H9 (cell line): ENCODE results near the gene SCARF1. TPM values are rescaled to one million over a fixed set of nuclear protein-coding genes. Genes with fewer than 3 reads are reported as not detected.

Experiments used
- DNase-seq: peaks from one replicate; pipeline ENCODE4 v3.0.0-alpha.2; 2017
- H2AFZ ChIP-seq: one replicate; pipeline ENCODE4 v1.6.1; 2013; ENCODE audit warnings: mild to moderate bottlenecking, low read length, control low read depth, moderate library complexity
- H2AK5ac ChIP-seq: 2 replicates; pipeline ENCODE4 v1.6.1; 2013; ENCODE audit warnings: low read length, control low read depth, mixed read lengths; ENCODE audit not compliant: insufficient read length
- H2BK120ac ChIP-seq: one replicate; pipeline ENCODE4 v1.6.1; 2013; ENCODE audit warnings: low read depth, mild to moderate bottlenecking, low read length, control low read depth, inconsistent platforms; ENCODE audit not compliant: poor library complexity, severe bottlenecking
- H2BK12ac ChIP-seq: 2 replicates; pipeline ENCODE4 v1.6.1; 2013; ENCODE audit warnings: low read length, control low read depth, mixed read lengths, low read depth; ENCODE audit not compliant: insufficient read length
- H2BK15ac ChIP-seq: 2 replicates; pipeline ENCODE4 v1.6.1; 2013; ENCODE audit warnings: low read depth, low read length, control low read depth
- H2BK20ac ChIP-seq: one replicate; pipeline ENCODE4 v1.6.1; 2013; ENCODE audit warnings: low read depth, mild to moderate bottlenecking, low read length, control low read depth, inconsistent platforms; ENCODE audit not compliant: poor library complexity, severe bottlenecking
- H2BK5ac ChIP-seq: 2 replicates; pipeline ENCODE4 v1.6.1; 2013; ENCODE audit warnings: low read length, control low read depth, mixed read lengths; ENCODE audit not compliant: insufficient read length
- H3K14ac ChIP-seq: 2 replicates; pipeline ENCODE4 v1.6.1; 2013; ENCODE audit warnings: low read length, control low read depth; ENCODE audit not compliant: insufficient read depth
- H3K18ac ChIP-seq: 2 replicates; pipeline ENCODE4 v1.6.1; 2013; ENCODE audit warnings: low read depth, mild to moderate bottlenecking, mixed read lengths, low read length, control low read depth; ENCODE audit not compliant: insufficient read length
- H3K23ac ChIP-seq: 2 replicates; pipeline ENCODE4 v1.6.1; 2013; ENCODE audit warnings: low read length, control low read depth, mixed read lengths, low read depth; ENCODE audit not compliant: insufficient read length
- H3K23me2 ChIP-seq: 2 replicates; pipeline ENCODE4 v1.6.1; 2013; ENCODE audit warnings: low read depth, mild to moderate bottlenecking, mixed read lengths, low read length, control low read depth; ENCODE audit not compliant: insufficient read length, poor library complexity, severe bottlenecking
- H3K27ac ChIP-seq: 2 replicates; pipeline ENCODE4 v1.5.1; 2013; ENCODE audit warnings: low read length, control low read depth, mixed read lengths, low read depth; ENCODE audit not compliant: insufficient read length
- H3K27me3 ChIP-seq: 2 replicates; pipeline ENCODE4 v1.6.1; 2013; ENCODE audit warnings: low read length, control low read depth, inconsistent platforms; ENCODE audit not compliant: insufficient read depth
- H3K4ac ChIP-seq: 2 replicates; pipeline ENCODE4 v1.6.1; 2013; ENCODE audit warnings: low read depth, mild to moderate bottlenecking, control low read depth, inconsistent platforms, low read length, moderate library complexity
- H3K4me1 ChIP-seq: 2 replicates; pipeline ENCODE4 v1.6.1; 2013; ENCODE audit warnings: low read length, control low read depth, inconsistent platforms; ENCODE audit not compliant: insufficient read depth
- H3K4me2 ChIP-seq: 2 replicates; pipeline ENCODE4 v1.6.1; 2013; ENCODE audit warnings: low read length, control low read depth, mixed read lengths; ENCODE audit not compliant: insufficient read length, insufficient read depth
- H3K56ac ChIP-seq: 2 replicates; pipeline ENCODE4 v1.6.1; 2013; ENCODE audit warnings: low read depth, mild to moderate bottlenecking, mixed read lengths, low read length, control low read depth; ENCODE audit not compliant: insufficient read length
- H3K79me1 ChIP-seq: 2 replicates; pipeline ENCODE4 v1.6.1; 2013; ENCODE audit warnings: low read depth, mild to moderate bottlenecking, moderate library complexity, low read length, control low read depth, inconsistent platforms; ENCODE audit not compliant: insufficient read depth, poor library complexity, severe bottlenecking
- H3K79me2 ChIP-seq: 2 replicates; pipeline ENCODE4 v1.6.1; 2013; ENCODE audit warnings: low read length, control low read depth, inconsistent platforms; ENCODE audit not compliant: insufficient read depth
- H3K9ac ChIP-seq: 2 replicates; pipeline ENCODE4 v1.6.1; 2013; ENCODE audit warnings: low read length, control low read depth, mixed read lengths; ENCODE audit not compliant: insufficient read length; ENCODE audit errors: extremely low read depth
- H3K9me3 ChIP-seq: one replicate; pipeline ENCODE4 v1.6.1; 2013; ENCODE audit warnings: low read depth, low read length, inconsistent platforms; ENCODE audit not compliant: control insufficient read depth
- H3T11ph ChIP-seq: one replicate; pipeline ENCODE4 v1.6.1; 2013; ENCODE audit warnings: mild to moderate bottlenecking, low read length, control low read depth, inconsistent platforms
- H4K20me1 ChIP-seq: one replicate; pipeline ENCODE4 v1.6.1; 2013; ENCODE audit not compliant: control insufficient read depth, insufficient read length, insufficient read depth
- H4K5ac ChIP-seq: 2 replicates; pipeline ENCODE4 v1.6.1; 2013; ENCODE audit warnings: low read depth, mild to moderate bottlenecking, mixed read lengths, low read length, control low read depth; ENCODE audit not compliant: insufficient read length
- H4K8ac ChIP-seq: replicated peaks from 2 replicates; pipeline ENCODE4 v1.6.1; 2013; ENCODE audit warnings: low read length, control low read depth, mixed read lengths, low read depth; ENCODE audit not compliant: insufficient read length
- H4K91ac ChIP-seq: 2 replicates; pipeline ENCODE4 v1.6.1; 2013; ENCODE audit warnings: low read depth, mild to moderate bottlenecking, moderate library complexity, mixed read lengths, low read length, control low read depth; ENCODE audit not compliant: insufficient read length
- H3K27ac Mint-ChIP-seq, 3 experiments: 2 replicates in 2 of 3; 3 replicates in 1 of 3; pipeline ENCODE4 v1.8.0; 2020 to 2021; ENCODE audit warnings: mixed read lengths in 3 of 3, mild to moderate bottlenecking in 1 of 3, moderate library complexity in 1 of 3
- H3K27me3 Mint-ChIP-seq: 2 replicates; pipeline ENCODE4 v1.8.0; 2021; ENCODE audit warnings: low read depth, mild to moderate bottlenecking, moderate library complexity, mixed read lengths
- H3K36me3 Mint-ChIP-seq, 3 experiments: 2 replicates in 2 of 3; 3 replicates in 1 of 3; pipeline ENCODE4 v1.8.0; 2020 to 2021; ENCODE audit warnings: low read depth in 3 of 3, mixed read lengths in 3 of 3; ENCODE audit not compliant: insufficient read depth in 1 of 3
- H3K4me1 Mint-ChIP-seq, 2 experiments: 2 replicates each; pipeline ENCODE4 v1.8.0; 2020; ENCODE audit warnings: mixed read lengths in 2 of 2
- H3K4me3 Mint-ChIP-seq, 2 experiments: 2 replicates in 1 of 2; 3 replicates in 1 of 2; pipeline ENCODE4 v1.8.0; 2020 to 2021; ENCODE audit warnings: mild to moderate bottlenecking in 2 of 2, mixed read lengths in 2 of 2, moderate library complexity in 1 of 2
- H3K9me3 Mint-ChIP-seq, 2 experiments: 2 replicates in 1 of 2; 3 replicates in 1 of 2; pipeline ENCODE4 v1.8.0; 2020; ENCODE audit warnings: mild to moderate bottlenecking in 2 of 2, mixed read lengths in 2 of 2, moderate library complexity in 1 of 2
- WGBS: extraction: QIAGEN DNeasy Blood & Tissue Kit; methylation state at CpG from one replicate; pipeline ENCODE4 v1.1.7; 2013; ENCODE audit warnings: missing lambda C conversion rate, low lambda C conversion rate, mixed read lengths; ENCODE audit not compliant: insufficient read length; ENCODE audit errors: extremely low coverage; 5-methylcytosine and 5-hydroxymethylcytosine counted together
- total RNA-seq: library from RNA; stranded (reverse); gene quantifications from 2 replicates; pipeline ENCODE4 v1.2.1, GENCODE V29; 2021
- TF ChIP-seq, protein P1 (sequence below): fragments of 200-600 bp; sonication (generic); conservative IDR thresholded peaks from 3 replicates; pipeline ENCODE4 v1.8.0; 2021; ENCODE audit warnings: antibody characterized with exemption, mild to moderate bottlenecking

Gene SCARF1
- total RNA-seq, 1 experiment from 2014 or later = 2.4 TPM

DNA sequence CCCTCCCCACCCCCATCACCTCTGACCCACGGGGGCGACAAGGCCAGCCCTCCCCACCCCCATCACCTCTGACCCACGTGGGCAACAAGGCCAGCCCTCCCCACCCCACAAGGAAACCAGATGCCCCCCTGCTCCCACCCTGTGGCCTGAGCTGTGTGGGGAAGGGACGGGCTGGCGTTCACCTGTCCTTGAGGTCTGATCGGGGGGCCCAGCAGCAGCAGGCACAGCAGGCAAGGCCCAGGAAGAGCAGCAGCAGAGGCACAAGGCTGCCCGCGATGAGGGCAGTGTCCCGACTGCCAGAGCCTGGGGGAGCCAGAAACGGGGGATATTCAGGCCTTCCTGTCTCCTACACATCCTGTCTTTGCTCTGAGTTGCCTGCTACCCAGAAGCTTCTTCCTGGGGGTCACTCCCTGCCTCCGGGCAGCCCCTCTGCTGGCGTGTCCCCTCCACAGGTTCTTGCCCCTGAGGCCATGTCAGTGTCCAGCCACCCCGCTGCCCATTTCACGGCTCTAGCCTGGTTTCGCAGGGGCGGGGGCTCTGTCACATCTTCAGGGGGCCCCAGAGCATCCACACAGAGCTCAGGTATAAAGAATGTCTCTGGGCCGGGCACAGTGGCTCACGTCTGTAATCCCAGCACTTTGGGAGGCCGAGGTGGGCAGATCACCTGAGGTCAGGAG is 6.8 kb downstream of the SCARF1 start:
- WGBS = no CpG with 5 or more reads among the region's 19 CpGs
- H3K36me3 Mint-ChIP-seq = no peaks in the 10 kb centered on the region; a peak in 1 of 7 replicates
- peak overlapping the region in 1 of 2 experiments; percentile 40; a peak in 2 of 5 replicates for H3K4me3 Mint-ChIP-seq
- no peak overlapping the region for H4K5ac ChIP-seq
- H3K4me2 ChIP-seq = no peak overlapping the region
- TF ChIP-seq, protein P1, sequence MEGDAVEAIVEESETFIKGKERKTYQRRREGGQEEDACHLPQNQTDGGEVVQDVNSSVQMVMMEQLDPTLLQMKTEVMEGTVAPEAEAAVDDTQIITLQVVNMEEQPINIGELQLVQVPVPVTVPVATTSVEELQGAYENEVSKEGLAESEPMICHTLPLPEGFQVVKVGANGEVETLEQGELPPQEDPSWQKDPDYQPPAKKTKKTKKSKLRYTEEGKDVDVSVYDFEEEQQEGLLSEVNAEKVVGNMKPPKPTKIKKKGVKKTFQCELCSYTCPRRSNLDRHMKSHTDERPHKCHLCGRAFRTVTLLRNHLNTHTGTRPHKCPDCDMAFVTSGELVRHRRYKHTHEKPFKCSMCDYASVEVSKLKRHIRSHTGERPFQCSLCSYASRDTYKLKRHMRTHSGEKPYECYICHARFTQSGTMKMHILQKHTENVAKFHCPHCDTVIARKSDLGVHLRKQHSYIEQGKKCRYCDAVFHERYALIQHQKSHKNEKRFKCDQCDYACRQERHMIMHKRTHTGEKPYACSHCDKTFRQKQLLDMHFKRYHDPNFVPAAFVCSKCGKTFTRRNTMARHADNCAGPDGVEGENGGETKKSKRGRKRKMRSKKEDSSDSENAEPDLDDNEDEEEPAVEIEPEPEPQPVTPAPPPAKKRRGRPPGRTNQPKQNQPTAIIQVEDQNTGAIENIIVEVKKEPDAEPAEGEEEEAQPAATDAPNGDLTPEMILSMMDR = no peak
- H2BK5ac ChIP-seq = no peak overlapping the region
- H3K18ac ChIP-seq = no peak overlapping the region
- no peak overlapping the region for H2AFZ ChIP-seq
- H2BK12ac ChIP-seq = no peak overlapping the region
- peaks cover 0 to 8% of the 10 kb centered on the region in 2 experiments; a peak in 1 of 5 replicates for H3K9me3 Mint-ChIP-seq
- no peak overlapping the region for H3K27ac ChIP-seq
- DNase-seq = no peak
- H3K23ac ChIP-seq = no peak overlapping the region
- no peak overlapping the region for H2BK120ac ChIP-seq
- no peak overlapping the region for H4K8ac ChIP-seq
- no peaks in the 10 kb centered on the region for H3K79me2 ChIP-seq
- H3K79me1 ChIP-seq = no peaks in the 10 kb centered on the region
- no peak overlapping the region for H2AK5ac ChIP-seq
- no peak overlapping the region for H2BK20ac ChIP-seq
- H3K9ac ChIP-seq = no peak overlapping the region
- no peaks in the 10 kb centered on the region for H3K9me3 ChIP-seq
- H3K4ac ChIP-seq = no peak overlapping the region
- H3K27me3 Mint-ChIP-seq = no peaks in the 10 kb centered on the region; the same call in 1 of the 2 replicates
- H3K56ac ChIP-seq = no peak overlapping the region
- no peak overlapping the region; the same call in 1 of the 2 replicates for H3K14ac ChIP-seq
- H3K4me1 ChIP-seq = no peaks in the 10 kb centered on the region
- H3K4me1 Mint-ChIP-seq = peaks cover 11 to 25% of the 10 kb centered on the region in 2 experiments
- no peak overlapping the region for H3T11ph ChIP-seq
- no peaks in the 10 kb centered on the region for H3K27me3 ChIP-seq
- no peaks in the 10 kb centered on the region for H3K23me2 ChIP-seq
- H4K91ac ChIP-seq = no peak overlapping the region
- no peaks in the 10 kb centered on the region for H4K20me1 ChIP-seq
- H3K27ac Mint-ChIP-seq = peak overlapping the region in 1 of 3 experiments; percentile 55; a peak in 1 of 7 replicates
- H2BK15ac ChIP-seq = no peak overlapping the region
